Prostate gland (tissue), 2 donors: ENCODE measurements around the gene ELMO1.

Experiments used
- POLR2A ChIP-seq: fragments of 450-650 bp; IDR thresholded peaks from one replicate; pipeline ENCODE4 v1.6.1; 2016; ENCODE audit warnings: antibody characterized with exemption, mild to moderate bottlenecking
- TF ChIP-seq, protein P1 (sequence below), 4 experiments: fragments of 200-600 bp in 2 of 4; fragments of 450-650 bp in 2 of 4; sonication (generic) in 2 of 4; IDR thresholded peaks; 1 replicate in 3 of 4; 2 replicates in 1 of 4; pipeline ENCODE4 v1.5.1; 2016 to 2019; ENCODE audit warnings: antibody characterized with exemption in 4 of 4, mild to moderate bottlenecking in 2 of 4, moderate library complexity in 2 of 4

DNA sequence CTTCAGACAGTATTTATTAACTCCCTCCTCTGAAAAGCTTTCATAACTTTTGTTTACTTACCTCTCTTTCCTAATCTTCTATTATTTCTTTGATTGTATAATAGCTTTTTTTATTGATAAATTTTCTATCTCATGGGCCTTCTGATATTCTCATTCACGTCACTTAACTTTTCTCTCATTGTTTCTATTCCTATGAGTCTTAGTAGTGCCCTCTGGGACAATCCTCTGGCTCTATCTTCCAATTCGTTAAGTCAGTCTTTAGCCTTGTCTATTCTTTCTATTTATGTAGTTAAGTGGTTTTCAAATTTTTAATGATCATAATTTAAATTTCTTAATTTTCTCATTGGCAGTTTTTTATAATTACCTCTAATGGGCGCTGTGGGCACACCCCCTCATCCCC lies 6.4 kb upstream of the ELMO1 start:
- TF ChIP-seq, protein P1, sequence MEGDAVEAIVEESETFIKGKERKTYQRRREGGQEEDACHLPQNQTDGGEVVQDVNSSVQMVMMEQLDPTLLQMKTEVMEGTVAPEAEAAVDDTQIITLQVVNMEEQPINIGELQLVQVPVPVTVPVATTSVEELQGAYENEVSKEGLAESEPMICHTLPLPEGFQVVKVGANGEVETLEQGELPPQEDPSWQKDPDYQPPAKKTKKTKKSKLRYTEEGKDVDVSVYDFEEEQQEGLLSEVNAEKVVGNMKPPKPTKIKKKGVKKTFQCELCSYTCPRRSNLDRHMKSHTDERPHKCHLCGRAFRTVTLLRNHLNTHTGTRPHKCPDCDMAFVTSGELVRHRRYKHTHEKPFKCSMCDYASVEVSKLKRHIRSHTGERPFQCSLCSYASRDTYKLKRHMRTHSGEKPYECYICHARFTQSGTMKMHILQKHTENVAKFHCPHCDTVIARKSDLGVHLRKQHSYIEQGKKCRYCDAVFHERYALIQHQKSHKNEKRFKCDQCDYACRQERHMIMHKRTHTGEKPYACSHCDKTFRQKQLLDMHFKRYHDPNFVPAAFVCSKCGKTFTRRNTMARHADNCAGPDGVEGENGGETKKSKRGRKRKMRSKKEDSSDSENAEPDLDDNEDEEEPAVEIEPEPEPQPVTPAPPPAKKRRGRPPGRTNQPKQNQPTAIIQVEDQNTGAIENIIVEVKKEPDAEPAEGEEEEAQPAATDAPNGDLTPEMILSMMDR (IDR thresholded peaks at IDR 0.05) = no peak
- TF ChIP-seq POLR2A = no peak
